ENCODE data around the gene APOBEC3C. TPM values are rescaled to one million over a fixed set of nuclear protein-coding genes. Genes with fewer than 3 reads are reported as not detected.
A peak's percentile ranks its signal among the peaks of the same experiment; 100 is the strongest.
"Not testable (repeated sequence)": the region's sequence is repeated elsewhere in the genome, so short reads cannot be mapped to it uniquely, and the experiment has no call there.

Gene APOBEC3C
- total RNA-seq, 1 donor = 9.2 TPM

DNA sequence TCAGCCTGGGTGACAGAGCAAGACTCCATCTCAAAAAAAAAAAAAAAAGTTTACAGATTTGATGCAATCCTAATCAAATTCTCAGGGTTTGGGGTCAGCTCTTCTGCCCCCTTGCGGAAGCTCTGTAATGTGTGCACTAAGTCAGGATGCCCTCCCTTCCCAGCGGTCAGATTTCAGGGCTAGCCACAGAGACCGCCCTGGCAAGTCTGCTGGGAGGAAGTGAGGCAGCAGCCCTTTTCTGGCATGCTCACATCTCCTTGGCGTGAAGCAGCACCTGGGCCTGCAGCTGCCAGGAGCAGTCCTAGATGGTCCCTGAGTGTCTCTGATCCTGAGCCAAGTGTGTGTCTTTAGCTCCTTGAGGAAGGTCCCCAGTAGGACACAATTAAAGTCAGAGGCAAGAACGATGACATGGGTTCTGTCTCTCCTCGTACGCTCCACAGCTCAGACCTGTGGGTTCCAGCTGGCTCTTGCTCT lies 10.9 kb upstream of the APOBEC3C start:
- Histone ChIP-seq H3K9me3 (ENCODE audit: low read depth, low read length) (no peaks in the 10 kb centered on the region), H3K4me3 (ENCODE audit: low read length) (no peak overlapping the region), H3K27me3 (ENCODE audit: insufficient read depth, low read length) (no peaks in the 10 kb centered on the region), H3K4me1 (ENCODE audit: insufficient read depth, low read length) (peaks cover 19% of the 10 kb centered on the region)

- H3K9me3 ChIP-seq (ENCODE audit: low read depth, low read length) = no peaks in the 10 kb centered on the region
- peaks cover 24% of the 10 kb centered on the region for H3K4me1 ChIP-seq (ENCODE audit: insufficient read depth, low read length)
- no peak overlapping the region for H3K4me3 ChIP-seq (ENCODE audit: low read length)
- no peaks in the 10 kb centered on the region for H3K27me3 ChIP-seq (ENCODE audit: insufficient read depth, low read length)
These were observed 6.9 kb upstream of the APOBEC3C start for GRCh38 chr22:39007177-39007576.

DNA sequence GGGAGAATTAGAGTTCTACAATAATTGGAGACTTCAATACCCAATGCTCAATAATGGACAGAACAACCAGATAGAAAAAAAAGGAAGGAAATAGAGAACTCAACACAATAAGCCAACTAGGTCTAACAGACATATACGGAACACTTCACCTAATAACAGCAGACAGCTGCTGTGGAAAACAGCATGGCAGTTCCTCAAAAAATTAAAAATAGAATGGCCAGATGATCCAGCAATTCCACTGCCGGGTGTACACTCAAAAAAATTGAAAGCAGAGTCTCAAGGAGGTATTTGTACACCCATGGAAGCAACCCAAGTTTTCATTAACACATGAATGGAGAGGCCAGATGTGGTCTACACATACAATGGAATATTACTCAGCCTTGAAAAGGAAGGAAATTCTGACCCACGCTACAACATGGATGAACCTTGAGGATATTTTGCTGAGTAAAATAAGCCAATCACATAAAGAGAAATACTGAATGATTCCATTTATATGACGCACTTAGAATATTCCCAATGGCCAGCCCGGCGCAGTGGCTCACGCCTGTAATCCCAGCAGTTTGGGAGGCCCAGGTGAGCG lies 5.7 kb upstream of the APOBEC3C start:
- not testable (repeated sequence) for H3K9me3 ChIP-seq (ENCODE audit: low read depth, low read length); H3K4me3 ChIP-seq (ENCODE audit: low read length); H3K27me3 ChIP-seq (ENCODE audit: insufficient read depth, low read length)
- H3K4me1 ChIP-seq (ENCODE audit: insufficient read depth, low read length) = peaks cover 18% of the 10 kb centered on the region

DNA sequence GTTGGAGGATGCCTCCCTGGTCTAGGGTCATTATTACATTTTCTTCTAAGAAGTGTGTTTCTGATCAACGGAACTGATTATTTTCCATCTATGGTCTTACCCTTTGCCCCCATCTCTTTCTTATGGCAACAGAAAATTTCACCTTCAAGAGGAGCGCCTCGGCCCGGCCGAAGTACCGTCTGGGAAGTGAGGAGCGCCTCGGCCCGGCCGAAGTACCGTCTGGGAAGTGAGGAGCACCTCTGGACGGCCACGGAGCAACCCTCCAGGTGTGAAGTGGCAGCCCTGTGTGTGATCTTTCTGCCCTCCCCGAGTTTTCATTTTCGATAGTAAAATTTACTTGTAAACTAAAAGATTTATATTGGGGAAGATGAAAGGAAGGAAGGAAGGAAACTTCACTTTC lies 3.1 kb upstream of the APOBEC3C start:
- no peaks in the 10 kb centered on the region for H3K9me3 ChIP-seq (ENCODE audit: low read depth, low read length)
- H3K4me3 ChIP-seq (ENCODE audit: low read length) = no peak overlapping the region
- peaks cover 35% of the 10 kb centered on the region for H3K4me1 ChIP-seq (ENCODE audit: insufficient read depth, low read length)
- no peaks in the 10 kb centered on the region for H3K27me3 ChIP-seq (ENCODE audit: insufficient read depth, low read length)

- no peak overlapping the region for H3K4me3 ChIP-seq (ENCODE audit: low read length)
- peaks cover 34% of the 10 kb centered on the region for H3K4me1 ChIP-seq (ENCODE audit: insufficient read depth, low read length)
- H3K9me3 ChIP-seq (ENCODE audit: low read depth, low read length) = no peaks in the 10 kb centered on the region
- no peaks in the 10 kb centered on the region for H3K27me3 ChIP-seq (ENCODE audit: insufficient read depth, low read length)
These were observed 1.2 kb upstream of the APOBEC3C start for GRCh38 chr22:39012533-39013511.

GRCh38 chr22:39013561-39013941 lies 506 bp upstream of the APOBEC3C start:
- not testable (repeated sequence) for H3K27me3 ChIP-seq (ENCODE audit: insufficient read depth, low read length); H3K9me3 ChIP-seq (ENCODE audit: low read depth, low read length)
- Histone ChIP-seq H3K4me3 (ENCODE audit: low read length) (peak overlapping the region; percentile 56), H3K4me1 (ENCODE audit: insufficient read depth, low read length) (peaks cover 26% of the 10 kb centered on the region)

DNA sequence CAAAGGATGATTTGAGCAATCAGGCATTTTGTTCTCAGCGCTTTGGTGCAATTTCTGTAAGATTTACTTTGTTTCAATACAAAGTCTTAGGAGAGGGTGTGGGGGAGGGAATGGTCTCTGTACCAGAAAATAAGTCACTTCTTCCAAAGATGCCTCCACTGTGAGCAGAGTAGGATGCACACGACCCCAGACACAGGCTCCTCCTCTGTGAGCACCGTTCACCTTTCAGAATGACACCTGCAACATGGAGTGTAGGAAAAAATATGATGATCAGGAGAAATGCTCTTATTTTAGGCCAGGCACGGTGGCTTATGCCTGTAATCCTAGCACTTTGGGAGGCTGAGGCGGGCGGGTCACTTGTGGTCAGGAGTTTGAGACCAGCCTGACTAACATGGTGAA lies 665 bp downstream of the APOBEC3C start:
- Histone ChIP-seq H3K4me1 (ENCODE audit: insufficient read depth, low read length) (peaks cover 25% of the 10 kb centered on the region), H3K4me3 (ENCODE audit: low read length) (peak overlapping the region; percentile 56)
- not testable (repeated sequence) for H3K27me3 ChIP-seq (ENCODE audit: insufficient read depth, low read length); H3K9me3 ChIP-seq (ENCODE audit: low read depth, low read length)

- H3K4me1 ChIP-seq (ENCODE audit: insufficient read depth, low read length) = peaks cover 38% of the 10 kb centered on the region
- H3K27me3 ChIP-seq (ENCODE audit: insufficient read depth, low read length) = no peaks in the 10 kb centered on the region
- no peaks in the 10 kb centered on the region for H3K9me3 ChIP-seq (ENCODE audit: low read depth, low read length)
- H3K4me3 ChIP-seq (ENCODE audit: low read length) = no peak overlapping the region
These were observed 2.5 kb downstream of the APOBEC3C start for GRCh38 chr22:39016592-39016991.

GRCh38 chr22:39017596-39018365 lies 3.7 kb downstream of the APOBEC3C start:
- Histone ChIP-seq H3K4me1 (ENCODE audit: insufficient read depth, low read length) (peaks cover 48% of the 10 kb centered on the region), H3K9me3 (ENCODE audit: low read depth, low read length) (no peaks in the 10 kb centered on the region), H3K4me3 (ENCODE audit: low read length) (no peak overlapping the region), H3K27me3 (ENCODE audit: insufficient read depth, low read length) (no peaks in the 10 kb centered on the region)

- peak overlapping the region; percentile 15 for H3K4me3 ChIP-seq (ENCODE audit: low read length)
- H3K27me3 ChIP-seq (ENCODE audit: insufficient read depth, low read length); H3K9me3 ChIP-seq (ENCODE audit: low read depth, low read length): not testable (repeated sequence)
- H3K4me1 ChIP-seq (ENCODE audit: insufficient read depth, low read length) = peaks cover 41% of the 10 kb centered on the region
These were observed 6.1 kb downstream of the APOBEC3C start for GRCh38 chr22:39020021-39020651.

- no peaks in the 10 kb centered on the region for H3K27me3 ChIP-seq (ENCODE audit: insufficient read depth, low read length)
- H3K9me3 ChIP-seq (ENCODE audit: low read depth, low read length) = no peaks in the 10 kb centered on the region
- H3K4me3 ChIP-seq (ENCODE audit: low read length) = peak overlapping the region; percentile 49
- peaks cover 34% of the 10 kb centered on the region for H3K4me1 ChIP-seq (ENCODE audit: insufficient read depth, low read length)
These were observed 7.6 kb downstream of the APOBEC3C start for GRCh38 chr22:39021552-39022250.

DNA sequence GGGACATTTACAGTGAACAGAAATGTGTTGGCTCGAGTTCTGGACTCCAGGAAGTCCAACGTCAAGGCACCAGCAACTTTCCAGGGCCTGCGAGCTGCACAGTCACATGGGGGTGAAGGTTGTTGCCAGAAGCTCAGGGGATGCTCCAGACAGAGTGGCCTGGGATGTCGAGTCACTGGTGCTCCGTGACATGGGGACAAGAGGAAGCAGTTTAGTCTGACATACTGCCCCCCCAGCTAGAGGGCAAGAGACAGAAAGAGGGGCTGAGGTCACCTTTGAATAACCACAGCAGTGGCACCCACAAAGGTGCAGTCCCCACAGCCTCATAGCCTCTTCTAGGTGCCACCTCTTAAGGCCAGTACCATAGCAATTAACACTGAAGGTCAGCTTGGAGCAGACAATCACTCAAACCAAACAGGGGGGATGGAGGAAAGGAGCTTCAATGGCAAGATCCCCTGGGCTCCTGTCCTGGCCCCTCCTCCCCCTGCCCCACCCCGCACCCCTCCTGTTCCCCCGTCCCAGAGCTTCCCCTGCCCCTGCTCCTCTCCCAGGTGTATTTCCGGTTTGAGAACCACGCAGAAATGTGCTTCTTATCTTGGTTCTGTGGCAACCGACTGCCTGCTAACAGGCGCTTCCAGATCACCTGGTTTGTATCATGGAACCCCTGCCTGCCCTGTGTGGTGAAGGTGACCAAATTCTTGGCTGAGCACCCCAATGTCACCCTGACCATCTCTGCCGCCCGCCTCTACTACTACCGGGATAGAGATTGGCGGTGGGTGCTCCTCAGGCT lies 10.7 kb downstream of the APOBEC3C start:
- H3K27me3 ChIP-seq (ENCODE audit: insufficient read depth, low read length) = no peaks in the 10 kb centered on the region
- H3K4me3 ChIP-seq (ENCODE audit: low read length) = no peak overlapping the region
- H3K4me1 ChIP-seq (ENCODE audit: insufficient read depth, low read length) = peaks cover 34% of the 10 kb centered on the region
- H3K9me3 ChIP-seq (ENCODE audit: low read depth, low read length) = no peaks in the 10 kb centered on the region

DNA sequence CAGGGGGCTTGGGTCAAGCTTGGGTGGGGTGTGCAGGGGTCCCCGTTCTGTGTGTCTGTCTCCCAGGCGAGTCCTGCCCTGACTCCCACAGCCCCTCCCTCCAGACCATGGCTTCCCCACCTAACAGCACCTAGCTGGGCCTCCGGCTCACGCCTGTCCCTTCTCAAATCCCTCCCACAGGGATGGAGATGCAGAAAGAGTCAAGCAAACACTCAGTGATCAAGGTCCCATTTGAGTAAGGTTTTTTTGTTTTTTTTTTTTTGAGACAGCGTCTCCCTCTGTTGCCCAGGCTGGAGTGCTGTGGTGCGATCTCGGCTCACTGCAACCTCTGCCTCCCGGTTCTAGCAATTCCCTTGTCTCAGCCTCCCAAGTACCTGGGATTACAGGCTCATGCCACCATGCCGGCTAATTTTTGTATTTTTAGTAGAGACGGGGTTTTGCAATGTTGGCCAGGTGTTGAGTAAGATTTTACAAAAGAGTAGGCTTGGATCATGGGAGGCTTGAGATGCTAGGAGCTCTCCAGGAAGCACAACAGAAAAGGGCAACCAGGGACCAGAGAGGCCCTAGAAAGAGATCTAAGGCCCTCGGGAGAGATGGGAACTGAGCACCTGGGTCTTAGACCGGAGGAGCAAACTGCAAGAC lies 12.6 kb downstream of the APOBEC3C start:
- H3K9me3 ChIP-seq (ENCODE audit: low read depth, low read length) = no peaks in the 10 kb centered on the region
- no peaks in the 10 kb centered on the region for H3K27me3 ChIP-seq (ENCODE audit: insufficient read depth, low read length)
- no peak overlapping the region for H3K4me3 ChIP-seq (ENCODE audit: low read length)
- H3K4me1 ChIP-seq (ENCODE audit: insufficient read depth, low read length) = peaks cover 20% of the 10 kb centered on the region

Data from mononuclear cell (primary cell).